ENCODE data around the gene SF3B1. TPM values are rescaled to one million over a fixed set of nuclear protein-coding genes. Genes with fewer than 3 reads are reported as not detected.

Gene SF3B1
- total and polyA plus RNA-seq, 8 donors = 75.8 to 277 (median 130) TPM

DNA sequence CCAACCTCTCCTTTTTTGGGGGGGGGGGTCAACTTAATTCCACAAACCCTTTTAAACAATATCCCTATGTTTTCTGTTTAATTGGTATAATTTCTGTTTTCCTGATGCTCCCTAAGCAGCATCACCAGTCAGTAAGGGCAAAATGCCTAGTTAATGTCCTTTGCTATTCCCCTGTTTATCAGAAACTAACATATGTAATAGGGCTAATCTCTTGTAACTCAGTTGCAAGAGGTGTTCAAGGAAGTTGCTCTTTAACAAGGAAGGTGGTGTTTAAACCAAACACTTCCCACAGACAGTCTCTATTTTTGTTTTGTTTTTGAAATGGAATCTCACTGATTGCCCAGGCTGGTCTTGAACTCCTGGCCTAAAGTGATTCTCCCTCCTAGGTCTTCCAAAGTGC is 12.0 kb upstream of the SF3B1 start:
- ATAC-seq (no peak), DNase-seq (no peak), FAIRE-seq (no peak)
- intact Hi-C loops (cut with DNase I) = no loop called here
- H3K27me3 ChIP-seq = no peaks in the 10 kb centered on the region
- H3K27ac ChIP-seq = no peak overlapping the region
- H3K9me3 ChIP-seq = no peaks in the 10 kb centered on the region
- no peak overlapping the region for H3K4me3 ChIP-seq
- TF ChIP-seq, protein P1, sequence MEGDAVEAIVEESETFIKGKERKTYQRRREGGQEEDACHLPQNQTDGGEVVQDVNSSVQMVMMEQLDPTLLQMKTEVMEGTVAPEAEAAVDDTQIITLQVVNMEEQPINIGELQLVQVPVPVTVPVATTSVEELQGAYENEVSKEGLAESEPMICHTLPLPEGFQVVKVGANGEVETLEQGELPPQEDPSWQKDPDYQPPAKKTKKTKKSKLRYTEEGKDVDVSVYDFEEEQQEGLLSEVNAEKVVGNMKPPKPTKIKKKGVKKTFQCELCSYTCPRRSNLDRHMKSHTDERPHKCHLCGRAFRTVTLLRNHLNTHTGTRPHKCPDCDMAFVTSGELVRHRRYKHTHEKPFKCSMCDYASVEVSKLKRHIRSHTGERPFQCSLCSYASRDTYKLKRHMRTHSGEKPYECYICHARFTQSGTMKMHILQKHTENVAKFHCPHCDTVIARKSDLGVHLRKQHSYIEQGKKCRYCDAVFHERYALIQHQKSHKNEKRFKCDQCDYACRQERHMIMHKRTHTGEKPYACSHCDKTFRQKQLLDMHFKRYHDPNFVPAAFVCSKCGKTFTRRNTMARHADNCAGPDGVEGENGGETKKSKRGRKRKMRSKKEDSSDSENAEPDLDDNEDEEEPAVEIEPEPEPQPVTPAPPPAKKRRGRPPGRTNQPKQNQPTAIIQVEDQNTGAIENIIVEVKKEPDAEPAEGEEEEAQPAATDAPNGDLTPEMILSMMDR (IDR thresholded peaks at IDR 0.05) = no peak
- H3K4me1 ChIP-seq = no peaks in the 10 kb centered on the region
- H3K36me3 ChIP-seq = no peaks in the 10 kb centered on the region

DNA sequence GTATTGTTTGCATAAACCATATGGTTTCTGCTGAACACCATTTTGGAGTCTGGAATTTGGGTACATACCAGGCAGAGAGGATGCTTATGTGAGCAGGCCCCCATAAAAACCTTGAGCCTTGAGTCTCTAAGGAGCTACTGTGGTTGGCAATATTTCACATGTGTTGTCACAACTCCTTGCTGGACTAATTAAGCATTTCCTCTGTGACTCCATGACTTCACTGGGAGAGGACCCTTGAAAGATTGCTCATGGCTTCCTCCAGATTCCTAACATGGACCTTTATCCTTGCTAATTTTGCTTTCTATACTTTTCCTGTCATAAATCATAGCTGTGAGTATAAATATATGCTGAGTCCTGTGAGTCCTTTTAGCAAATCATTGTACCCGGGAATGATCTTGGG is 10.9 kb upstream of the SF3B1 start:
- no peaks in the 10 kb centered on the region for H3K36me3 ChIP-seq
- TF ChIP-seq, protein P1 (IDR thresholded peaks at IDR 0.05) = no peak
- no peak for DNase-seq
- no peaks in the 10 kb centered on the region for H3K27me3 ChIP-seq
- intact Hi-C loops (cut with DNase I) = no loop called here
- FAIRE-seq = no peak
- no peak overlapping the region for H3K4me3 ChIP-seq
- H3K27ac ChIP-seq = no peak overlapping the region
- 80 to 83% methylated on average over 1 of the region's 1 CpG for WGBS, 2 donors
- no peaks in the 10 kb centered on the region for H3K9me3 ChIP-seq
- ATAC-seq = no peak
- no peaks in the 10 kb centered on the region for H3K4me1 ChIP-seq

DNA sequence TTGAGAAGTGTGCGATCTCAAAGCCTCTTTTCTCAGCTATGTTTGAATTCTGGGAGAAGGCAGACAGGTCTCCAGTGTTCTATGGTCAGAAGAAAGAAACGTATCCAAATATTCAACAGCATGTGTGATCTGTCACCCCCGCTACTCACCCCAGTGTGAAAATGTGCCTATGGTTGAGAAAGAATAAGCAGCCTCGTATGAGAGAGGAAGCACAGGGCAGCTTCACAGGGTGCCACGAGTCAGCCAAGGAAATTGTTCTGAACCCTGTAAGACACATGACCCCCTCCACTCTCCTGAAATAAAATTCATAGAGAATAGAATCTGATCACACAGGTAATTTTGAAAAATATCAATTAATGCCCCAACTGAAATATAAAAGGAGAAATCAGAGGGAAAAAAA is 8.0 kb upstream of the SF3B1 start:
- no peak for FAIRE-seq

DNA sequence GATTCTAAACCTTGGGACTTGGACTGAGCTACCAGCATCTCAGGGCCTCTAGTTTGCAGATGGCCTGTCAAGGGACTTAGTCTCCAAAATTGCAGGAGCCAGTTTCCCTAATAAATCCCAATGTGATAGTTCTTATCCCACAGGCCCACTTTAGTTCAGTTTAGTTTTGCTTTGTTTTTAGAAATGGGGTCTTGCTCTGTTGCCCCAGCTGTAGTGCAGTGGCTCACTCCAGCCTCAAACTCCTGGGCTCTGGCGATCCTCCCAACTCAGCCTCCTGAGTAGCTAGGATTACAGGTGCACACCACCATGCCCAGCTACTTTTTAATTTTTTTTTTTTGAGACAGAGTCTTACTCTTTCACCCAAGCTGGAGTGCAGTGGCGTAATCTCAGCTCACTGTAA is 2.6 kb upstream of the SF3B1 start:
- no peak for DNase-seq
- no peak overlapping the region for H3K4me3 ChIP-seq
- WGBS, 2 donors = 100% methylated on average over 2 of the region's 2 CpGs
- peaks cover 5 to 13% (median 11%) of the 10 kb centered on the region in 3 donors for H3K4me1 ChIP-seq
- TF ChIP-seq, protein P1 (IDR thresholded peaks at IDR 0.05) = no peak
- no peaks in the 10 kb centered on the region for H3K36me3 ChIP-seq
- intact Hi-C loops (cut with DNase I) = no loop called here
- H3K27ac ChIP-seq = no peak overlapping the region
- no peaks in the 10 kb centered on the region for H3K9me3 ChIP-seq
- no peaks in the 10 kb centered on the region for H3K27me3 ChIP-seq
- no peak for FAIRE-seq
- ATAC-seq = no peak

More for the DNA sequence above, 8.0 kb upstream of the SF3B1 start:
- Histone ChIP-seq H3K36me3 (no peaks in the 10 kb centered on the region), H3K27me3 (no peaks in the 10 kb centered on the region), H3K4me3 (no peak overlapping the region), H3K27ac (no peak overlapping the region), H3K4me1 (no peaks in the 10 kb centered on the region), H3K9me3 (no peaks in the 10 kb centered on the region)
- ATAC-seq = peak in 2 of 4 donors; percentile 47 to 59
- DNase-seq = no peak
- intact Hi-C loops (cut with DNase I) = no loop called here
- WGBS, 2 donors = 67 to 68% methylated on average over 5 of the region's 5 CpGs
- TF ChIP-seq, protein P1 (IDR thresholded peaks at IDR 0.05) = no peak

DNA sequence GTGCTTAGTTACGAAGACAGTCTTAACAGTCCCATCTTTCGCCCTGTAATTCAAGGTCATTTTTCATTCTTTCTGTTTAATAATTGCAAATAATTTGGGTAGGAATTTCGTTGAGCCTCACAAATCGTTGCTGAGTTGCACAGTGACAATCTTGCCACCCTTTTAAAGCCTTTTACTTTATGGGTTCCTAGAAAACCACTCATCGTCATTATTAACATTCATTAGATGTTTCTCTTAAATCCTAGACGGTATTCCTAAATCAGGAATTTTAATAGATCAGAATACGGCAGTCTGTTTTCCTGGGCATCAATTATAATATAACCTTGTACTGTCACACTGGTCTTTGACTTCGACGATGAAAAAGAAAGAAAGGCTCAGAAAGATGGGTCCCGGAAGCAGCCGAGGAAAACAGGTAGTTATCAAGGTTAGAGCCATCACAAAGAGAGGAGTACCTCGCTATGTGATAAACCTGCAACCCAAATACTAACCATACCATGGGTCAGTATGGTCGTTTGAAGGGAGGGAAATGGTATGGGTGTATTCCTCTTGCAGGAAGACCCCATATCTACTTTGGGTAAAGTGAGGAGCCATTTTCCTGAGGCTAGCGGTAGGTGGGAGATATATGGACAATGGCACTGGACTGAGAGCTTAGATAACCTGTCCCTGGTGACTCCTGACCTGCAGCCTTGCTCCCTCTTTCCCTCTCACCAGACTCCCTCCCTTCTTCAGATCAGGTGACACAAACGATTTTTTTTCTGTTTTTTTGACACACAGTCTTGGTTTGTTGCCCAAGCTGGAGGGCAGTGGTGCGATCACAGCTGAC is 981 bp upstream of the SF3B1 start:
- intact Hi-C loops (cut with DNase I) = no loop called here
- no peaks in the 10 kb centered on the region for H3K9me3 ChIP-seq
- H3K4me1 ChIP-seq = peaks cover 18 to 27% (median 25%) of the 10 kb centered on the region in 3 donors
- H3K4me3 ChIP-seq = peak overlapping the region; percentile 45 to 94 (median 90)
- DNase-seq = no peak
- TF ChIP-seq, protein P1 (IDR thresholded peaks at IDR 0.05) = no peak
- WGBS, 2 donors = 6 to 7% methylated on average over 16 of the region's 16 CpGs
- no peak for FAIRE-seq
- no peaks in the 10 kb centered on the region for H3K27me3 ChIP-seq
- H3K27ac ChIP-seq = peak overlapping the region; percentile 96 to 98 (median 96)
- peak in 2 of 4 donors; percentile 8 to 19 for ATAC-seq
- H3K36me3 ChIP-seq = no peaks in the 10 kb centered on the region

Measured in pancreas (tissue), 10 donors.